GM19324 (cell line): ENCODE results near the gene PARD3.

Source experiments
- ATAC-seq: cut with Tn5 transposase; IDR thresholded peaks from one replicate; pipeline ENCODE4 v1.9.1; 2021; ENCODE audit warnings: mild to moderate bottlenecking, moderate library complexity; ENCODE audit not compliant: unreplicated experiment, low FRiP score

PARD3 gene

GRCh38 chr10:34699904-34700517 lies 115.1 kb downstream of the PARD3 start:
- no peak for ATAC-seq

GRCh38 chr10:34698979-34699378 lies 116.1 kb downstream of the PARD3 start:
- no peak for ATAC-seq

GRCh38 chr10:34698248-34698831 lies 116.8 kb downstream of the PARD3 start:
- no peak for ATAC-seq

GRCh38 chr10:34697351-34698247 lies 117.5 kb downstream of the PARD3 start:
- ATAC-seq = no peak

- no peak for ATAC-seq
Measured at GRCh38 chr10:34696423-34696822, 118.7 kb downstream of the PARD3 start.

GRCh38 chr10:34690383-34691049 lies 124.6 kb downstream of the PARD3 start:
- no peak for ATAC-seq

- no peak for ATAC-seq
Measured at GRCh38 chr10:34689053-34689452, 126.0 kb downstream of the PARD3 start.

GRCh38 chr10:34687434-34688210 lies 127.5 kb downstream of the PARD3 start:
- ATAC-seq = no peak

GRCh38 chr10:34682580-34682979 lies 132.5 kb downstream of the PARD3 start:
- ATAC-seq = no peak

- no peak for ATAC-seq
Measured at GRCh38 chr10:34681933-34682332, 133.2 kb downstream of the PARD3 start.

GRCh38 chr10:34679177-34679576 lies 135.9 kb downstream of the PARD3 start:
- ATAC-seq = no peak

GRCh38 chr10:34677591-34677990 lies 137.5 kb downstream of the PARD3 start:
- ATAC-seq = no peak

GRCh38 chr10:34677132-34677531 lies 138.0 kb downstream of the PARD3 start:
- ATAC-seq = no peak

GRCh38 chr10:34674176-34674575 lies 140.9 kb downstream of the PARD3 start:
- ATAC-seq = no peak

GRCh38 chr10:34670081-34670480 lies 145.0 kb downstream of the PARD3 start:
- no peak for ATAC-seq

- ATAC-seq = no peak
Measured at GRCh38 chr10:34669079-34669478, 146.0 kb downstream of the PARD3 start.

GRCh38 chr10:34667177-34667576 lies 147.9 kb downstream of the PARD3 start:
- ATAC-seq = no peak

- ATAC-seq = peak; percentile 48
Measured at GRCh38 chr10:34666008-34666704, 148.9 kb downstream of the PARD3 start.

GRCh38 chr10:34664706-34665105 lies 150.4 kb downstream of the PARD3 start:
- ATAC-seq = no peak

GRCh38 chr10:34661580-34661979 lies 153.5 kb downstream of the PARD3 start:
- ATAC-seq = no peak
